ENCODE results near the gene DPM1.
A peak's percentile ranks its signal among the peaks of the same experiment; 100 is the strongest.

The DPM1 gene
- 63.2 to 79.2 reads per million in 2 donors for total RNA-seq

GRCh38 chr20:50957798-50958614 is at the start of gene DPM1:
Gene DPM1, minus strand, starts transcription at chr20:50958532. Its CDS starts 9 bp downstream, at chr20:50958523.
- DNase-seq: peak; percentile 85

DNA sequence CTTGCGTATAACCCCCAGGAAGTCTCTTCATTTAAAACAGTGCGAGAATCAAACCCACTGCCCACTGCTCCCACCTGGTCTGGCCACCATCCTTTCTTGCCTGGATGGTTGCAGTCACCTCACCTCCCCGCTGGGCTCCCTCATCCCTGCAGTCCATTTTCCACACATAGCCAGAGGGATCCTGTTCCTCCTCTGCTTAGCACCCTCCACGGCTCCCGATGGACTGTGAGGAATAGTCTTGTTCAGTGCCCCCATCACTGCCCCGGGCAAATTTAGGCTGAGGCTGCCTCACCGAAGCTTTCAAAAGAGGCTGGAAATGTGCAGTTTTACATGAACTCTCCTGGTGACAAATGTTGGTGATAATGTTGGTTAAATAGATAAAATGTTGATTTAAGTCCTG is 46.9 kb upstream of the DPM1 start:
- DNase-seq: no peak

DNA sequence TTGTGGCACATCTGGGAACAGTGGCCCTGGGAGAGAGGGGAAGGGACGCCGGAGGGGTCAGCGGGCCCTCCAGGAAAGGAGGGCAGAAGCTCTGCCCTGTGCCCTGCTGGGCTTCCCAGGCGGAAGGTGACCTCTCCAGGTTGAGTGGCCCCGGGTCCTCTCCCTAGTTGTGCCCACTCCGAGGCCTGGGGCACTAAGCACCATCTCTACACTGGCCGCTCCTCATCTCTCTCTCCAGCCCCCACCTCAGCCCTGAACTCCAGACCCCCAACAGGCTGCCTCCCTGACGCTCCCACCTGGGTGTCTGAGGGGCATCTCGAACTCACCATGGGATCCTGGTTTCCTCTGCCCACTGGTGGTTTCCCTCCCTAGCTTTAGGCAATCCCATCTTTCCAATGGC is 46.4 kb upstream of the DPM1 start:
- no peak for DNase-seq

DNA sequence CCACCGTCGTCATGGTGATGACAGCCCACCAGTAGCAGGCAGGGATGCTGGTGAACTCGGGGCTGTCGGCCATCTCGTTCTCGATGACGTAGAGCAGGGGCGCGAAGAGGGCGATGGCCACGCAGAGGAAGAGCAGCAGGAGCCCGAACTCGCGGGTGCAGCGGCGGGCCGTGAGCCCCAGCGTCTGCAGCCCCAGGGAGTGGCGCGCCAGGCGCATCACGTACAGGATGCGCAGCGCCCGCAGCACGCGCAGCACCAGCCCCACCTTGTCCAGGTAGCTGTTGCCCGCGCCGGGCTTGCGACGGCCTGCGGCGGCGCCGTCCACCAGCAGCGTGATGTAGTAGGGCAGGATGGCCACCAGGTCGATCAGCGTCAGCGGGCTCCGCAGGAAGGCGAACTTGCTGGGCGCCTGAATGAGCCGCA is 46.0 kb upstream of the DPM1 start:
- DNase-seq: no peak

- DNase-seq: no peak
Observed at GRCh38 chr20:51003753-51004152, 45.4 kb upstream of the DPM1 start.

GRCh38 chr20:51002633-51003032 is 44.3 kb upstream of the DPM1 start:
- no peak for DNase-seq

DNA sequence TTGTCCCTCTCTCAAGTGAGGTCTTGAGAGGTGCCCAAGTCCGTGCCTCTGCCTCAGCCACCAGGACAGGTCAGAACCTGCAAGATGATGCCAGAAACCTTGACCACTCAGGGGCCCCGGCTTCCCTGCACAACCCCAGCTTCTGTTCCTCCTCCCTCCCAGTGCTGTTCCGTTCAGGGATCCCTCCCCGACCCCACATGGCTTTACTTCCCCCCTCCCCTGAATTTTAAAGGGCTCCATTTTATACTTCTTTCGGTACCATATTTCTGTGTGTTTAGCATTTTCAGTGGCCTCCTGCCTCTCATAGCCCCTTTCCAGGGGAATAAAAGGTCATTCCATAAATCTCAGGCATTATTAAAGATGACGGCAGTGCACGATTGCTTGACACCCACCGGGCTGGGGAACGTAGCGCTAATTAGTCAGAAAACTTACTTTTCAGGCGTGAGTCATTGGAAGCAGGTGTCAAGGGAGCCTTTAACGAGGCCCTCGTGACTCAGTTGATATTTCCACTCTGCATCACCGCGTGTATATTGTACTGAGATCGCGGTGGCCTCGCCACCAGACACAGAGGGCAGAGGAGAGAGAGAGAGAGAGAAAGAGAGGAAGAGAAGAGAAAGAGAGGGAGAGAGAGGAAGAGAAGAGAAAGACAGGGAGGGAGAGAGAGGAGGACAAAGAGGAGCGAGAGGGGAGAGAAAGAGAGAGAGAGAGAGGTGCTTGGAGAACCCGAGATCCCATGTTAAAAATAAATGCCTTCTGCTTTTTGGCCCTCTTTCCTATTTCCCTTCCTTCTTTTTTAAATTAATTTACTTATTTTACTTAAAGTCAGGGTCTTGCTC is 43.3 kb upstream of the DPM1 start:
- DNase-seq: no peak

GRCh38 chr20:50999355-50999754 is 41.0 kb upstream of the DPM1 start:
- DNase-seq: no peak

- DNase-seq: no peak
Observed at GRCh38 chr20:50996901-50997865, 38.9 kb upstream of the DPM1 start.

- no peak for DNase-seq
Observed at GRCh38 chr20:50995506-50995905, 37.2 kb upstream of the DPM1 start.

GRCh38 chr20:50993876-50994275 is 35.5 kb upstream of the DPM1 start:
- no peak for DNase-seq

- DNase-seq: no peak
Observed at GRCh38 chr20:50992733-50993457, 34.6 kb upstream of the DPM1 start.

DNA sequence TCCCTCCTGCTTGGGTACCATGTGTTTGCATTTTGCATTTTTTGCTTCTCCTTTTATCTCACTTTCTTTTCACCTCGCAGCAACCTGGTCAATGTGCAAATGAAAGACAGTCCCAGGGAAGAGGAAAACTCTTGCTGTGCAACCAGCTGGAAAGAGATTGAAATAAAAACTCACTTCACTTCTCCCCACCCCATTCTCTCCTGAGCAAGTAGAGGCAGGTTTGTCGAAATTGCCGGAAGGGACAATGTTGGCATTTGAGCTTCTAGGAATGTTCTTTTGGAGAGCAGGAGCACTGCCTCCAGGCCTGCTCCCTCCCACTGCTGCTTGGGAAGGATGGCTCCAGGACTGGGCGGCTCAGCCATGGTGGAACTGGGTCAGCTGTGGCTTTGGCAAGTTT is 34.0 kb upstream of the DPM1 start:
- no peak for DNase-seq

DNA sequence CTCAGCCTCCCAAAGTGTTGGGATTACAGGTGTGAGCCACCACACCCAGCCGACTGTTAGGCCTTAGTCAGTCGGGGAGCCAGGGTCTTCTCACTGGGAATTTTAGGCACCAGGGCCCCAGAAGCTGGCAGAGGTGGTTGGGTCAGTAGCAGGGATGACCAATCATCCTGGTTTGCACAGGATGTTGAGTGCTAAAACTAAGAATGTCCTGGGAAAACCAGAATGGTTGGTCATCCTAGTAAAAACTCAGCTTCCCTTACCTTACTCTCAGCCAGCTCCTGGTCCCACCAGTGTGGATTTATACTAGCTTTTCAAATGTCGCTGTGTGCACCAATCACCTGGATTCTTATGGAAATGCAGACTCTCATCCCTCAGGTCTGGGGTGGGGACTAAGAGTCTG is 32.7 kb upstream of the DPM1 start:
- no peak for DNase-seq

DNA sequence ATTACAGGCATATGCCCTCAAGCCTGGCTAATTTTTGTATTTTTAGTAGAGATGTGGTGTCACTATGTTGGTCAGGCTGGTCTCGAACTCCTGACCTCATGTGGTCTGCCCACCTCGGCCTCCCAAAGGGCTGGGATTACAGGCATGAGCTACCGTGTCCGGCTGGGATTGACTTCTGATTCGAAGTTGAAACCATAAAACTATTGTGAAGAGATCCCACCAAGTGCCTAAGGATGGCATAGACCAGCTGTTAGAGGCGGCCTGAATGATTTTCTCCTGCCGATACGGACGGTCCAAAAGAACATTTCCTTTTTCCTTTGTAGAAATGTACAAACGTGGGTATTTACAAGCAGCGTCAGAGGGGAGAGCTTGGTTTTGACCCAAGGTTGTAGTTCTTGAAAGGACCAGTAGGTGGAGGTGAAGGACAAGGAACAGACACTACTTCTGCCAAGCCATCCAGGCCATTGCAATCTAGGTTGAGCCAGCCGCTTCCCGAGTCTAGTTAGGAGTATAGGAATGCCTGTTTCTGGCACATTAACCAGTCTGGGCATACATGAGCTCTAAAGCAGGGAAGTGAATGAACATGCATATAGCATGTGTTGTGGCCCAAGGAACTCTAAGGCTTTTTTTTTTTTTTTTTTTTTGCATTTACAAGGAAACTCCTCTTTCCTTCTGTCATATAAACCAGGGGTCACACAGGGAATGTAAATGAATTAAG is 29.3 kb upstream of the DPM1 start:
- peak; percentile 41 for DNase-seq

- DNase-seq: no peak
Observed at GRCh38 chr20:50983321-50983720, 25.0 kb upstream of the DPM1 start.

- no peak for DNase-seq
Observed at GRCh38 chr20:50982363-50982762, 24.0 kb upstream of the DPM1 start.

- DNase-seq: no peak
Observed at GRCh38 chr20:50981714-50982048, 23.3 kb upstream of the DPM1 start.

- peak; percentile 62 for DNase-seq
Observed at GRCh38 chr20:50980851-50981713, 22.8 kb upstream of the DPM1 start.

GRCh38 chr20:50980071-50980681 is 21.8 kb upstream of the DPM1 start:
- no peak for DNase-seq

Measured in T-helper 9 cell (primary cell).